HG03039 (cell line): ENCODE results near the gene PDE7B.
A peak's percentile ranks its signal among the peaks of the same experiment; 100 is the strongest.
"Not testable (repeated sequence)": the region's sequence is repeated elsewhere in the genome, so short reads cannot be mapped to it uniquely, and the experiment has no call there.

ENCODE experiments used
- ATAC-seq: cut with Tn5 transposase; IDR thresholded peaks from one replicate; pipeline ENCODE4 v1.9.1; 2021; ENCODE audit warnings: mild to moderate bottlenecking, moderate library complexity; ENCODE audit not compliant: unreplicated experiment

Gene PDE7B

DNA sequence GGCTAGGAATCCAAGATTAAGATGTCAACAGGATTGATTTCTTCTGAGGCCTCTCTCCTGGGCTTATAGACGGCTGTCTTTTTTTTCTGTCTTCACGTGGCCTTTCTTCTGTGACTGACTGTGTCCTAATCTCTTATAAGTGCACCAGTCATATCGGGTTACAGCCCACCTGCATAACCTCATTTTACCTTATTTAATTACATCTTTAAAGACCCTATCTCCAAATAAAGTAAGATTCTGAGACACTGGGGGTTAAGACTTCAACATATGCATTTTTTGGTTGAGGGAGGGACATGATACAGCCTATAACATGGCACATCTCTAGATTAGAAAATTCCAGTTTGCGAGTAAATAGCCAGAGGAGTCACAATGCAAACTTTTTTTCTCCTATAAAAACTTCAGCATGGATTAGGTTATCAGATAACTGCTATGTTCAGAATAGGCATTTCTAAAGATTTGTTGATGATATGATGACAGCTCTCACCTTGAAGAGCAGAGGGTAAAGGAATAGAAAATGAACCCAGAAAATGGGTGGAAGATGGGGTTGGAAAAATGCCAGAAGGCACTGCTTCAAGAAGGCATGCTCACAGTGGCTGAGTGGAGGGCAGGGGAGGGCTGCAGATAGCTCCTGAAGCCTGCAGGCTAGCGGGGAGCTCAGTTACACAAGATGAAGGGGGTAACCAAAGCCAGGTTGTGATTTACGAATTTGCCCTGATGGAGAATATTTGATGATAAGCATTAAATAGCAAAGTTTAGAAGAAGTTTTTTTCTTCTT is 8.7 kb upstream of the PDE7B start:
- no peak for ATAC-seq

DNA sequence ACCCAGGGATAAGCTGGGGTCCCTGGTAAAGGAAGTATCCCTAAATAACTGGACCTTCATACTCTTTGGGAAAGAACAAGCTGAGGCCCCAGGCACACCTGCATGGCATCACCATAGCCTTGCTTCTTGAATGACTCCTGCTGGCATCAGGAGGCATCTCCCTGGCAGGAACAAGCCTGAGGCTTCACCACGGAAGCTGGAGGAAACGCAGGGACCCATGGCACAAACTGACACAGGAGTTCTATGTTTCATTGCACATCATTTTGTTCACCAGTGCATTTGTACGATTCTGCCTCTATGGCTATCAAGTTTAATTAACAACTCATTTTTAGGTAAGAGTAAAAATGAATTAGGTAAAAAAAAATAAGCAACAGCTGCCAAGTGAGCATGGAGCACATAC is 619 bp upstream of the PDE7B start:
- ATAC-seq: no peak

DNA sequence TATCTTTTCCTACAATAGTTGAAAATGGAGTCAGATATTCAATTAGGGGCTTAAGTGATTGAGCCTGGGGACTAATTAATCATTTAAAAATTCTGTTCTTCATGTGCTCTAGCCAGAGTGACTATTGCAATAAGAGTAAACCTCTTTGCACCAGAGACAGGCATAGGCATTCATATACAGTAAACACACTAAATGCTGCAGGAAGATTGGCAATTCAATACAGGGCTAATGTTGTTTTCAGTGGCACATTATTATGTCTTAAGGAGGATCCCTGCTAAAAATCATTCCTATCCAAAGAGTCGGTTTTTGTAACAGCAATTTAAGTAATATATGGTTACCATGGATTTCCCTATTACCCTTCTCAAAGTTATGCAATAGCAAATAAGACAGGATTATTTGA is 1.2 kb downstream of the PDE7B start:
- ATAC-seq: no peak

DNA sequence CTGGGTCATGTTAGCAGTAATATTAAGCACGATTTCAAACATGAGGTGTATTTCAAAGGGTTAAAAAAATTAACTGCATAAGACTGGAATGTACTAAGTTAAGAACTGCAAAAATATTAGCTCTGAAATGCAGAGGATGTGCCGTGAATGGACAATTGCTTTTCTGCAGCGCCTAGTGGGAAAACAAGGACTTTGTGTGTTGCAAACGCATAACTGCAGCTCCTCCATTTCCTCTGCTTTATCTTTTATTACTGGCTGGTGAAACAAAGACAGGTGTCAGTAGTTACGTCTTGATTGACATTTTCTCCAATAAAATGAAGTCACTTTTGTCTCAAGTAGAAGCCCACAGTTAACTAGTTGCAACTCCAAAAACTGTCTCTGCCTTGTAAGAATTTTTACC is 1.7 kb downstream of the PDE7B start:
- no peak for ATAC-seq

GRCh38 chr6:135853986-135854385 is 2.5 kb downstream of the PDE7B start:
- no peak for ATAC-seq

- ATAC-seq: no peak
Measured at GRCh38 chr6:135854799-135855198, 3.3 kb downstream of the PDE7B start.

- no peak for ATAC-seq
Measured at GRCh38 chr6:135858931-135859330, 7.4 kb downstream of the PDE7B start.

- no peak for ATAC-seq
Measured at GRCh38 chr6:135860361-135860760, 8.9 kb downstream of the PDE7B start.

- ATAC-seq: peak; percentile 77
Measured at GRCh38 chr6:135861189-135861588, 9.7 kb downstream of the PDE7B start.

- ATAC-seq: not testable (repeated sequence)
Measured at GRCh38 chr6:135864929-135865328, 13.4 kb downstream of the PDE7B start.

DNA sequence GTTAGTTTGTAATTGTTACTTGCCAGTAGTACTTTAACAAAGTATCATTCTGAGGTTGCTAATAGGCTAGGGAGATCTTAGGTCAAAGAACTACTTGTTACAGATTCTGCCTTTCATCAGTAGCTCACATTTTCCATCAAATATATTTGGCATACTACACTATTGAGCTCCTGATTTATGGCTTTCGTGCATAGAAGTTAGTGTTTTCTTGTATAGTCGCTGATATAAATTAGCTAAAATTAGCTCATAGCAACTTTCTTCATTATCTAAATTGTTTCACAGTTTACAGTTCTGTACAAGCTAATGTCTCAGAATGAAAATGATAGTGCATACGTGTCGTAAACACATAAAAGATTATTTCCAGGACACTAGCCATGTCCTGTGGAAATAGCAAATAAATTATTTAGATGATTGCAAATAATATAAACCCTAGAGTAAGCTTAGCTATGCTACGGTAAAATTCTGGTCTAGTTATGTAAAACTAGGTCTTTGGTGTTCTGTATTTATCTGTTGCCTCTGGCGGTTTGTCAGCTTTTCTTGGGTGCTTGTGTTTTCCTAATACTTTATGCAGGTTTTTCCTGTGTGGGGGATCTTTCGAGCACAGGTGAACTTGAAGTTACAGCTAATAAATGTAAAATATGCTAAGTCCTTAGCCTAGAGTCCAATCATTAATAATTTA is 15.1 kb downstream of the PDE7B start:
- ATAC-seq: no peak

- ATAC-seq: no peak
Measured at GRCh38 chr6:135867332-135867731, 15.8 kb downstream of the PDE7B start.

DNA sequence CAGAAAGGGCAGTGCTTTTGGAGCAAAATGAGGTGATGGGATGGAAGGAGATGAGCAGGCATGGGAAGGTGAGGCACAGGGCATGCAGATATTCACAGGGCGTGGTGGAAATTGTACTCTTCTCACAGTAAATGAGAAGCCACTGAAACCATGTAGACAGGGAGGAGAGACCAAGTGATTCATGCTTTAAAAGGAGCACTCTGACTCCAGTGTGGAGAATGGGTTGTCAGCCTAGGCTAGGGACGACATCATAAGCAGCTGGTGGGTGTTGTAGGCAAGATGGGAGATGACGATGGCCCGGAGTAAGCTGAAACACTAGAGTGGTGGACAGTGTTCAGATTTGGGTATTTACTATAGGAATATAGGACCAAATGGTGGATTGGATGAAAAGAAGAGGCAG is 18.4 kb downstream of the PDE7B start:
- ATAC-seq: no peak

DNA sequence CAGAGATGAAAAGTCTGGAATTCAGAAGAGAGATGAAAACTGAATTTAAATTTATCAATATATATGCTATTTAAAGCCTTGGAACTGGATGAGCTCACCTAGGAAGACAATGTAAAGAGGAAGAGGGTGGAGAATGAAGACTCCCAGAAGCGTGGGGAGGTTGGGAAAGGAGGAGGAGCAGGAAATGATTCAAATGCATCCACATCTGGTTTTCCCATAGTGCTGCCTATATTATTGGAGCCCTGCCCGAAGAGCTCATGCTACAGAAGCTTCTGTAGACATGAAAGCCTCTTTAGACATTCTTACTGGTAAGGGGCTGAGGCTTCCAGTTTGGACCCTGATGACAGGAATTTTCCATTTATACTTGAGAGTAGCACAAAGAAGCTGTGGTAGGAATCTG is 19.2 kb downstream of the PDE7B start:
- no peak for ATAC-seq

GRCh38 chr6:135871296-135871695 is 19.8 kb downstream of the PDE7B start:
- no peak for ATAC-seq

- ATAC-seq: no peak
Measured at GRCh38 chr6:135871878-135872277, 20.4 kb downstream of the PDE7B start.

DNA sequence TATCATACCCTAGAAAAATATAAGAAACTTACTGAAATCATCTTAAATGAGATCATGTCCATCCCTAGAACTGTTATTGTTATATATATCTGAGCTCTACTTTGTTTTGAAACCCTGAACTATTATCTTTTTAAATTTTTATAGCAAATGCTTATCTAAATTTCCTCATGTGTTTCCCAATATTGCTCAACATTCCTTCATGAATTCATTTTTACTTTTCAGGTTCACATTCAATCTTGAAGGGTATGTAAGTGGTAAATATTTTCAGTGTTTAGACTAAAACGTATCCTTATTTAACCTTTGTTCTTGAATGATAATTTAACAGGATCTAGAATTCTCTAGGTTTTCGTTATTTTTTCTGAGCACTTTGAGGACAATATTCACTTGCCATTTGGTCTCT is 23.9 kb downstream of the PDE7B start:
- ATAC-seq: no peak

DNA sequence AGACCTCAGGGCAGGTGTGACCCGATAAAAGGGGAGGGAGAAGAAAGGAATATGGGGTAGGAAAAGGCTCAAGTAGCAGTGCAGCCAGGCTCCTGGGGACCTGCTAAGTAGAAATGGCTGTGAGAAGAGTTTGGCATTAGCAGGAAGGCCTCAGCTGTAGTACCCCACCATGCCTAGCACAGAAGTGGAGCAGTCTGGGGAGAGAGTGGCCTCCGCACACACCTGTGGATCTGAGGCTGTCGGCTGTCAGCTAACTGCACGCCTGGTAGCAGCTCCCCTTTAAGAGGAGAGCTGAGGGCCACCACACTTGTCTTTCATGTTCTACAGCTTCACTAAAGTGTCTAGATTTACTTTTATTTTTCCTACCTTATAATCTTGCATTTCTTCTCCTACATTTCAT is 24.6 kb downstream of the PDE7B start:
- ATAC-seq: no peak

- no peak for ATAC-seq
Measured at GRCh38 chr6:135877666-135878065, 26.2 kb downstream of the PDE7B start.

DNA sequence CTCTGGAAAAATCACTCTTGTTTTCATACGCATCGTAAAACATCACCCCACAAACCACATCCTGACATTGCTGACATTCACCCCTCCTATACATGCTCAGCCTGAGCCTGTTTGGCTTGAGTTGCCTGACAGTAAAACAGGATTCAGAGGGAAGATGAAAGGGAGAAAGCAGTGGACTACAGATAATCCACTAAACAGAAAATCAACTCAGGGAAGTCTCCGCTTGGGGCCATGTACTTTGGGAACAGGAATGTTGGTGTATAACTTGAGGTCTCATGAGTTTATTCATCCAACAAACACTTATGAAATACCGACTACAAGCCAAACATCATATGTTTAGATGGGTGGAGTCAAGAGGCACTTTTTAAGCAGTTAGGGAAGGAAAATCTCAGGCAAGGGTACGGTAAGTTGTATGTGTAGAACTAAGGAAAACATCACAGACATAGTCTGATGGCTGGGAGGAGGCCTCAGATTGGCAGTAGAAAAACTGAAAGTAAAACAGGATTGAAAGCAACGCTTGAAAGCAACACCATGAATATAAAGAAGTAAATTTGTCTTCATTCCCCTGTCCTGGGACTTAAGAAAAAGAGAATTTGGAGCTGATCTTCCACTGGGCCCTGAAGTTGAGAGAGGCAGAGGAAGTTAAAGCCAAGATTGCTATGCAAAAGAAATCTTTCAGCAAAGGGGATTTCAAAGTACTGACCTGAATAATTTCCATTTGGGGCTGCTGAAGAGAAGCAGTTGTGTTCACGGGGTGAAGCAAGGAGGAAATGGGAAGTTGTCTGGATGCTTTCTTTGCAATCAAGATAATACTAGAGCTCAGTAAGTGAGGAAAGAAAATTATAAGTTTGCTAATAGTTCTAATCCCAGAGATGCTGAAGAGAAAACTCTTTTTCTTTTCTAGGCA is 28.8 kb downstream of the PDE7B start:
- peak; percentile 90 for ATAC-seq

DNA sequence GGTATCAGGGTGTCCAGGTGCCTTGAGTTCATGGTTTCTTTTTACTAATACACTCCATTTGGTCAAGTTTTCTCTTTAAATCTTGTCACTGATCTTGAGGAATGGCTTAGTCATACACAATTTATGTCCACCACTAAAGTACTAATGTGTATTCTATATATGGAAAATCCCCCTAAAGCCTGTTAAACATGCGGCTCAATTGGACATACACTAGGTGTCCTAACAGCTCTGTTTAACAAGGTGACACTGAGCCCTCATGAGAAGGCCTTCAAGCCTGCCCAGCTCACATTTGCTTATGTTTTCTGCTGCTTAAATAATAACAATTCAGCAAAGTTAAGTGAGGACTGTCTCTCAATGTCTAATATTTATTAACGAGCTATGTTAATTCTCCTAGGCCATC is 31.5 kb downstream of the PDE7B start:
- ATAC-seq: no peak

- no peak for ATAC-seq
Measured at GRCh38 chr6:135883536-135883935, 32.0 kb downstream of the PDE7B start.
